ENCODE data around the gene CLINT1.

DNA sequence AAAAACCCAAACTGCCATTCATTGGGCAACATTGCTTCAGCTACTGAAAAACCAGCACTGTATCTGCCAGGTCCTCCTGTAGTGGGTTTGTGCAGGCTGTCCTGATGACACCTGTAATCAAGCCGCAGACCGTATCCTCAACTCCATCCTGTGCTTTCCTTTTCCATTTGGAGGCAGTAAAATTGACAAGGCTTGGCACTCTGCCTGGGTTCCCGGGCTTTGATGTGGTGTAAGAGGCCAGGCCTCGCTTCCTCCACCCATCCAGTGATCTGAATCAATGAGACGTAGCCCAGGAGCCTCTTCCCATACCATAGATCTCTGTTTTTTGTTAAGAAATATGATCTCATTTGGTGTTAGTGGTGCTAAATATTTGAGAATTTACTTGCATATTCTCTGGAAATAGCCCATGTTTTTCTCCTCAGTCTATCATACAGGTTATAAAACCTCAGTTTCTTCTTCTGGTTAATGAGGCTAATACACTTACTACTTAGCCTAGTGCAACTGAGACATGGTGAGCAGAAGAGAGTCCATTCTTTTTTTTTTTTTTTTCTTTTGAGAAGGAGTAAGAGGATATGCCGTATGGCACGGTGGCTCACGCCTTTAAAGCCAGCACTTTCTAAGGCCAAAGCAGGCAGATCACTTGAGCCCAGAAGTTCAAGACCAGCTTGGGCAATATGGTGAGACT, 80.7 kb downstream of the CLINT1 start:
- TF ChIP-seq CTCF (IDR thresholded peaks at IDR 0.05) = no peak
- TF ChIP-seq POLR2AphosphoS5 (IDR thresholded peaks at IDR 0.05) = no peak
- no peak for TF ChIP-seq EP300 (IDR thresholded peaks at IDR 0.05)
